Muscle layer of colon (tissue), 2 donors: Measurements from ENCODE around the gene GYS1.

Experiments used
- H3K27ac ChIP-seq: one replicate; pipeline ENCODE4 v1.7.0; 2013; ENCODE audit warnings: low read depth, mild to moderate bottlenecking, low read length, moderate library complexity
- H3K27me3 ChIP-seq, 2 donors: one replicate each; pipeline ENCODE4 v1.7.0; 2013; ENCODE audit warnings: low read length in 2 of 2, mild to moderate bottlenecking in 2 of 2; ENCODE audit not compliant: insufficient read depth in 2 of 2, control insufficient read depth in 1 of 2
- H3K36me3 ChIP-seq: one replicate; pipeline ENCODE4 v1.7.0; 2013; ENCODE audit warnings: mild to moderate bottlenecking, low read length; ENCODE audit not compliant: insufficient read depth
- H3K4me1 ChIP-seq: one replicate; pipeline ENCODE4 v1.7.0; 2013; ENCODE audit warnings: mild to moderate bottlenecking, low read length; ENCODE audit not compliant: insufficient read depth
- H3K4me3 ChIP-seq, 2 donors: one replicate each; pipeline ENCODE4 v1.7.0; 2013; ENCODE audit warnings: low read length in 2 of 2, low read depth in 1 of 2, mild to moderate bottlenecking in 1 of 2, moderate library complexity in 1 of 2
- H3K9ac ChIP-seq: one replicate; pipeline ENCODE4 v1.7.0; 2013; ENCODE audit warnings: low read length
- H3K9me3 ChIP-seq: one replicate; pipeline ENCODE4 v1.7.0; 2013; ENCODE audit warnings: mild to moderate bottlenecking, low read length
- donor health status: abdominal sarcoma.
- donor health status: Adenocarcinoma of cecum.

Gene GYS1

DNA sequence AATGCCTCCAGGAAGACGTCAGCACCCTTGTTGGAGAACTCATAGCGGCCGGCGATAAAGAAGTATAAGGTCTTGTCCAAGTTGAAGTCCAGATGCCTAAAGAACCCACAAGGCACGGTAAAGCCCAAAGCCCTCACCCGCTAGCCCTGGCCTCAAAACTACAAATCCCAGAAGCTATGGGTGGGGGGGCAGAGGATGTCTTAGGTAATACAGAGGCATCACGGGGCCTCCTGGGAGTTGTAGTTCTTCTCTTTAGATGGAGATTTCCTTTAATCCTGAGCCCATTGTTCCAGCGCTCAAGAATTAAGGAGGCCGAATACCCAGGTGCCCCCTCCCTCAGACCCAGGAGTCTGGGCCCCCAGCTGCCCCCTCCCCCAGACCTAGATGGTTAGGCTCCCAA is 10.8 kb downstream of the GYS1 start:
- Histone ChIP-seq H3K27ac (no peak overlapping the region), H3K9ac (no peak overlapping the region), H3K36me3 (peaks cover 20% of the 10 kb centered on the region), H3K27me3 (no peaks in the 10 kb centered on the region), H3K4me3 (no peak overlapping the region), H3K9me3 (no peaks in the 10 kb centered on the region), H3K4me1 (peaks cover 6% of the 10 kb centered on the region)

DNA sequence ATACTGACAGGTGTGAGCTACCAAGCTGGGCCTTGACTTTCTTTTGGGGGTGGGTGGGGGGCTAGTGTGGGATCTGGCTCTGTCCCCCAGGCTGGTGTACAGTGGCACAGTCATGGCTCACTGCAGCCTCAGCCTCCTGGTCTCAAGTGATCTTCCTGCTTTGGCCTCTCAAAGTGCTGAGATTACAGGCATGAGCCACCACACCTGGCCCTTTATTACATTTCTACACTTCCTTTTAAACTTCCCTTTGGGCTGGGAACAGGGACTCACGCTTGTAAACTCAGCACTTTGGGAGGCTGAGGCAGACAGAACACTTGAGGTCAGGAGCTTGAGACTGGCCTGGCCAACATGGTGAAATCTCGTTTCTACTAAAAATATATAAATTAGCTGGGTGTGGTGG is 16.0 kb downstream of the GYS1 start:
- H3K4me3 ChIP-seq = no peak overlapping the region
- peaks cover 6% of the 10 kb centered on the region for H3K4me1 ChIP-seq
- H3K36me3 ChIP-seq = peaks cover 12% of the 10 kb centered on the region
- H3K27me3 ChIP-seq = no peaks in the 10 kb centered on the region
- H3K27ac ChIP-seq = no peak overlapping the region
- no peak overlapping the region for H3K9ac ChIP-seq
- no peaks in the 10 kb centered on the region for H3K9me3 ChIP-seq

DNA sequence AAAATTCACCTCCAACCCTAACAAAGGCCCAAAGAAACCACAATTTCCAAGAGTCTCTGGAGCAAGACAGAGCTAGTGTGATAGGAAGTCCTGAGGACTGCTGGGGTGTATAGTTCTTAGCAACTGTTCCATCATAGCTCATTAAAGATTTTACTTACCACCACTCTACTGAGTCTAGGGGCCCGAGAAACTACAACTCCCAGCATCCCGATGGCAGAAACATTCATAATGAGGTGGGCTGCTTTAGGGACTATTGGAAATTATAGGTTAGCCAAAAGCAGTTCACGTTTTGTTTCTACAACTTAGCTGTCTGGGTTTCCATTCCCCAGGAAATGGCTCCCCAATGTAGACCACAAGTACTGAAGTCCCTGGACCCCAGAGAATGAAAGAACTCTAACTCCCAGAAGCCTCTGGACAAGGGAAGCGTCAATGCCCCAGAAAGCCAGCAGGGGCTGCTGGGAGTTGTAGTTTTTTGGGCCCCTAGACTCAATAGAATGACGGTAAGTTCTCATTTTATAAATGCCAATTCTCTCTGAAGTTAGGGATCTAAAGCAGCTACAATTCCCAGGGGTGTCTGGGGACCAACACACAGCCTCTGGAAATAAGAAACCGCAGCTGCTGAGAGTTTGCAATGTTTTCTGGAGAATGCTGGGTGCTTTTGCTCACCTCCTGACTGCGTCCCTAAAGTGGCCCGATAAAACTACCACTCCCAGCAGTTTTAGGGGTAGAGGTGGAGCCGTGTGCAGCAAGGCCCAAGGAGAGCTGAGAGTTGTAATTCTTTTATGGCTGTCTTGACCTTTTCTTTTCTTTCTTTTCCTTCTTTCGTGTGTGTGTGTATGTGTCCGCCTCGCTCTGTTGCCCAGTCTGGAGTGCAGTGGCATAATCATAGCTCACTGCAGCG is 16.9 kb downstream of the GYS1 start:
- H3K27ac ChIP-seq = no peak overlapping the region
- peaks cover 12% of the 10 kb centered on the region for H3K36me3 ChIP-seq
- H3K9ac ChIP-seq = no peak overlapping the region
- no peaks in the 10 kb centered on the region for H3K27me3 ChIP-seq
- H3K4me1 ChIP-seq = peaks cover 6% of the 10 kb centered on the region
- no peaks in the 10 kb centered on the region for H3K9me3 ChIP-seq
- H3K4me3 ChIP-seq = no peak overlapping the region

DNA sequence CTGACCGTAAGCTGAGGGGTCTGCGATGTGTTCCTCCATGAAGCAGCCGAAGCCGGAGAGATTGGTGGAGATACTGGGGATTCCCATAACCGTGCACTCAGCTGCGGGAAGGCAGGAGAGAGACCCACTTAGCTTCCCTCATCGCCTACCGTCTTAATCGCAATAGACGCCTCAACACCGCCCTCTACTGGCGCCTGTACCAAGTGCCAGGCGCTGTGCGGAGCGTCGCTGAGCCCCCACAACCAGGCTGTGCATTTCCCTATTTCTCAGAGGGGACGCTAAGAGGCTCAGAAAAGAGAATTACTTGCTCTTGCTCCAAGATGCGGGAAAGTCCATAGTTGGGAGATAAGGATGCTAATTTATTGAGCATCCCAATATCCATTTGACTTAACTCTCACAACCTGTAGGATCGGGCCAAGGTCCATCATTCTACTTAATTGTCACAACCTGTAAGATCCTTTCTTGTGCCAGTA is 22.1 kb downstream of the GYS1 start:
- Histone ChIP-seq H3K27ac (no peak overlapping the region), H3K9me3 (no peaks in the 10 kb centered on the region), H3K4me1 (peaks cover 23% of the 10 kb centered on the region), H3K9ac (no peak overlapping the region), H3K27me3 (no peaks in the 10 kb centered on the region), H3K4me3 (no peak overlapping the region), H3K36me3 (peaks cover 43% of the 10 kb centered on the region)

DNA sequence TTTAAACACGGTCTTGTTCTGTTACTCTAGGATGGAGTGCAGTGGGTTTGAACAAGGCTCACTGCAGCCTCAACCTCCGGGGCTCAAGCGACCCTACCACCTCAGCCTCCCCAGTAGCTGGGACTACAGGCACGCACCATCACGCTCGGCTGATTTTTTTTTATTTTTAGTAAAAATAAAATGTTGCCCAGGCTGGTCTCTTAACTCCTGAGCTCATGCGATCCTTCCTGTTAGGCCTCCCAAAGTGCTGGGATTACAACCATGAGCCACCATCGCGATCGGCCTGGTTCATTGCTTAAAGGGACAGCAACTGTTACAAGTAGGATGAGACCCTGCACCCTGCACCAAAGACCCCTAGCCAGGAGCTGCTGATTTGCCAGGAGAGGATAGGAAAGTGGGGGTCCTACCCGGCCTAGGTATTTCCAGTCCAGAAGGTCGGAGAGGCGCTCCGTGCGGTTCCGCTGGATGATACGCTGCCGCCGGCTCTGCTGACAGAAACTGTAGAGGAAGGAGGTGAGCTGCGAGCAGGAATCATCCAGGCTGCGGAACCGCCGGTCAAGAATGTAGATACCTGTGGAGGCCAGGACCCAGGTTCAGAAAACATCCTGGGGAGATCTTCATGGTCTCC is 22.9 kb downstream of the GYS1 start:
- Histone ChIP-seq H3K9me3 (no peaks in the 10 kb centered on the region), H3K4me1 (peaks cover 24% of the 10 kb centered on the region), H3K9ac (no peak overlapping the region), H3K27me3 (no peaks in the 10 kb centered on the region), H3K36me3 (peaks cover 43% of the 10 kb centered on the region), H3K27ac (no peak overlapping the region), H3K4me3 (no peak overlapping the region)

DNA sequence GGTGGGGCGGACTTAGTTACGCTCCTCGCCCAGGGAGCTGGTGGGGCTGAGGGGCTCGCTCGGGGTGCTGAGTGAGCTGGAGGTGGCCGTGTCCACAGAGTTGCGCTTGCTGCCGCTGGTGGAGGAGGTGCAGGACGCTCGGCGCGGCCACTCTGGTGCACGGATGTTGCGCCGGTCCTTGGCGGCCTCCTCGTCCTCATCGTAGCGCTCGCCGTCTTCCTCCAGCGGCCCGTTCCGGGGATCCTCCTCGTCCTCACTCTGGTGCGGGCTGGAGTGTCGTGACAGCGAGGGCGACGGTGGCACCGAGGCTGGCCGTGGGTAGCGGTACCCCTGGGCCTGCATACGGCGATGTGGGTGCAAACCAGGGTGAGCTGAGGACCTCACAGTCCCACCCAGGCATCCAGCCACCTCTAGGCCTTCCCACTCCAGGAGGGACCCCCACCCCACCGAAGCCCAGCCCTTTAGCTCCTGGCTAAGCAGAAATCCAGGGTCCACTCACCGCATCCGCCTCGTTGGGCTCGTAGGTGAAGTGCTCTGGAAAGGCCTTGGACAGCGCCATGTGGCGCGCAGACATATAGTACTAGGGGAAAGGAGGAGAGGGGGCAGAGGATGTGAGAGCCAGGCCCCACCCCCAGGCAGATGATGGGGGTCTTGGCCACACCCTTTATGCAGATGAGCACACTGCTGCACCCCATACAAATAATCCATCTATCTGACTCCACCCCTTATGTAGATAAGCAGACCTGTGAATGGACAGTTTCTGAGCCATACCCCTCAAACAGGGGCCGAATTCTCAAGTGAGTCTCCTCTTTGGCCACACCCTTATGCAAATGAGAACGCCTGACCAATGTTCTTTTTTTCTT is 23.6 kb downstream of the GYS1 start:
- no peaks in the 10 kb centered on the region for H3K27me3 ChIP-seq
- peaks cover 43% of the 10 kb centered on the region for H3K36me3 ChIP-seq
- H3K4me1 ChIP-seq = peaks cover 26% of the 10 kb centered on the region
- H3K9ac ChIP-seq = no peak overlapping the region
- no peak overlapping the region for H3K4me3 ChIP-seq
- no peaks in the 10 kb centered on the region for H3K9me3 ChIP-seq
- H3K27ac ChIP-seq = no peak overlapping the region

DNA sequence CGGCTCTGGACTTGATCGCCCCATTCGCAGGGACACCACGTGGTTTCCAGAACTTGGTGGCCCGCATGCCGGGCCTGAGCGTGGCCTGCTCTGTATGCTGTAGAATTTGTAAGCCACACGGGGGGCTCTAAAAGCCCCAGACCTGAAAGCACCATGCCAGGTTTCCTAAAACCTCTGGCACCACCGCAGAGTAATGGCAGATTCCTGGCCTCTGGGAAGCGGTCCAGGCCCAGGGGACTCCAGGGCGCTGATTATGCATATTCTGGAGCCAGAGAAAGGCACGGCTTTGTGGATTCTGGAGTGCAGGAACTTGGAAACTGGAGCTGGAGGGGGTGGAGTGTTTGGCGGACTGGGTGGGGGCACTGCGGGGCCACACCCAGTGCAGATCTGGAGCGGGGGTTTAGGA is 24.3 kb downstream of the GYS1 start:
- Histone ChIP-seq H3K9me3 (no peaks in the 10 kb centered on the region), H3K27me3 (no peaks in the 10 kb centered on the region), H3K36me3 (peaks cover 36% of the 10 kb centered on the region), H3K9ac (no peak overlapping the region), H3K4me1 (peaks cover 33% of the 10 kb centered on the region), H3K27ac (no peak overlapping the region), H3K4me3 (no peak overlapping the region)

DNA sequence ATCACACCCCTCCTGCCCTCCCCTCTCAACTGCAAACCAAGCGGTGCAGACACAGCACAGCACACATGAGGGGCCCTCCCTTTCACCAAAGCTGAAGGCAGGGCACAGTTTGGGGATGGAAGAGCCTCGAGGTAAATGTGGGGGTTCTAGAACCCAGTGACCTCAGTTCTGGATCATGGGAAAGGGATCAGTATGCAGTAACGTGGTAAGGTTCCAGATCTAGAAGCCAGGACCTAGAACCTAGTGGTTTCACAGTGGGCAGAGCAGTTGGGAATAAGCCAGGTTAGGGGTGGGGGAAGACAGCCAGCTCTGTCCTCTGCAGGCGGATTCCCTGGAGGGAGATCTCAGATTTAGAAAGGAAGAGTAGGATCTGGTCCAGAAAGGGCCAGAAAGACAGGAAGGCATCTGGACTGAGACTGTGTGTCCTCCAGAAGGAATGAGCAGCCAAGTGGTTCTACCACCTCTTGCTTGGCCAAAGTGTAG is 24.9 kb downstream of the GYS1 start:
- H3K36me3 ChIP-seq = peaks cover 32% of the 10 kb centered on the region
- peaks cover 39% of the 10 kb centered on the region for H3K4me1 ChIP-seq
- no peak overlapping the region for H3K27ac ChIP-seq

DNA sequence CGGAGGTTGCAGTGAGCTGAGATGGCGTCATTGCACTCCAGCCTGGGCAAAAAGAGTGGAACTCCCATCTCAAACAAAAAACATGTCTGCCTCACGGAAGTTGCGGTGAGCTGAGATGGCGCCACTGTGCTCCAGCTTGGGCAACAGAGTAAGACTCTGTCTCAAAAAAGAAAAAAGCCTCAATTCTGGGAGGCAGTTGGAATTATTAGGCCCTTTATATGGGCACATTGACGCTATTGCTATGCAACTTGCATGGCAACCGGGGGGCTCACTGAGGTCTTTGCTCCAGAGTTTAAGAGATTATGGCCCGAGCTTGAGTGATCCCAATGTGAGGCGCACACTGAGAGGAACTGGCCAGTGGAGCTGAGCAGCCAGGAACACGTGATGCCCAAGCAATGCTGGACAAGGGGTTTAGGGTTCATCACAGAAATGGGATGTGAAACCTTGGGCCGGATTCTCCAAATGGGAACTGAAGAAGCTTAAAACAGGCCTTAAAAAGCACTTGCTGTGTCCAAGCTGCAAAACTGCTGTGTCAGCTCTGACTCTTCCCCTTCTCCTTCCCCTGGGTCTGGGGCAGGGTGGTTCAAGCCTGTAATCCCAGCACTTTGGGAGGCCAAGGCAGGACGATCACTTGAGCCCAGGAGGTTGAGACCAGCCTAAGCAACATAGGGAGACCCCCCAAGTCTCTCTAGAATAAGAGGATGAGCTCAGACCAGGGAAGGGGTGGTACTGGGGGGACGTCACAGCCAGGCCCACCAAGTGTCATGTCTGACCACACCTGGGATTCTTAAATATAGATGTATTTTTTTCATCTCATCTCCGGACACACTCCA is 25.5 kb downstream of the GYS1 start:
- H3K27me3 ChIP-seq = no peaks in the 10 kb centered on the region
- no peak overlapping the region for H3K27ac ChIP-seq
- H3K4me1 ChIP-seq = peaks cover 42% of the 10 kb centered on the region
- H3K9ac ChIP-seq = no peak overlapping the region
- peaks cover 32% of the 10 kb centered on the region for H3K36me3 ChIP-seq
- no peaks in the 10 kb centered on the region for H3K9me3 ChIP-seq
- peak overlapping the region in 1 of 2 donors; percentile 99 for H3K4me3 ChIP-seq

More for the DNA sequence above, 24.9 kb downstream of the GYS1 start:
- no peak overlapping the region for H3K9ac ChIP-seq
- no peaks in the 10 kb centered on the region for H3K27me3 ChIP-seq
- H3K9me3 ChIP-seq = no peaks in the 10 kb centered on the region
- H3K4me3 ChIP-seq = no peak overlapping the region

DNA sequence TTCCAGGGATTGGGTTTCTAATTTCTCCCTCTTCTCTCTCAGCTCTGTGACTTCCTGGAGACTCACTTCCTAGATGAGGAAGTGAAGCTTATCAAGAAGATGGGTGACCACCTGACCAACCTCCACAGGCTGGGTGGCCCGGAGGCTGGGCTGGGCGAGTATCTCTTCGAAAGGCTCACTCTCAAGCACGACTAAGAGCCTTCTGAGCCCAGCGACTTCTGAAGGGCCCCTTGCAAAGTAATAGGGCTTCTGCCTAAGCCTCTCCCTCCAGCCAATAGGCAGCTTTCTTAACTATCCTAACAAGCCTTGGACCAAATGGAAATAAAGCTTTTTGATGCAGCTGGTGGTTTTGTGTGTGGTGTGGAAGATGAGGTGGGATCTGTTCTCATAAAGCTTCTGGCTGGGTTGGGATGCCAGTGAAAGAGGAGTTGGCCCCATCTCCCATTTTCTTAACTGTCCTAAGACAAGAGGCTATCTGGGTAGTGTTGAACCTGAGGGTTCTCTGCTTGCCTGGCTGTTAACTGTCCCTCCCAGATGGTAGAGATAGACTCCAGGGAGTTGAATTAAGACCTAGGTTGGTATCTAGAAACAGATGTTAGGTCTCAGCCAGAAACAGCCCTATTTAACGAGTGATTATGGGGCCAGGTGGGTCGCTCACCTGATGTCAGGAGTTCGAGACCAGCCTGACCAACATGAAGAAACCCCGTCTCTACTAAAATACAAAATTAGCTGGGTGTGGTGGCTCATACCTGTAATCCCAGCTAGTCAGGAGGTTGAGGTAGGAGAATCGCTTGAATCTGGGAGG is 26.4 kb downstream of the GYS1 start:
- Histone ChIP-seq H3K4me3 (peak overlapping the region; percentile 84 to 99), H3K4me1 (peaks cover 42% of the 10 kb centered on the region), H3K36me3 (peaks cover 32% of the 10 kb centered on the region), H3K27me3 (no peaks in the 10 kb centered on the region), H3K9me3 (no peaks in the 10 kb centered on the region), H3K27ac (peak overlapping the region; percentile 76), H3K9ac (peak overlapping the region; percentile 93)
